ENCODE measurements around the gene PPP3R1. TPM values are rescaled to one million over a fixed set of nuclear protein-coding genes. Genes with fewer than 3 reads are reported as not detected.

PPP3R1 gene
- total and polyA plus RNA-seq, 9 of the 15 experiments (the other 6 are each of a cell fraction or from before 2014, with no cell fraction given): 3.7 to 70.0 (median 24.8) TPM

GRCh38 chr2:68172521-68172920 lies 79.8 kb downstream of the PPP3R1 start:
- CTCF ChIA-PET (ENCODE audit: low intra/inter-chr PET ratio): no interaction called here
- Histone ChIP-seq H3K79me2 (ENCODE audit: control insufficient read depth, insufficient read depth, low read length) (peaks cover 17% of the 10 kb centered on the region; the same call in 1 of the 3 replicates), H3K4me2 (ENCODE audit: insufficient read depth, low read length) (no peak overlapping the region), H3K36me3 (ENCODE audit: control insufficient read depth, insufficient read depth, low read length) (peaks cover 93% of the 10 kb centered on the region), H4K20me1 (replicated peaks; ENCODE audit: control insufficient read depth, insufficient read depth, low read length) (no peaks in the 10 kb centered on the region), H3K27me3 (ENCODE audit: control insufficient read depth in 2 of 2, insufficient read depth in 2 of 2, low read length in 2 of 2) (no peaks in the 10 kb centered on the region), H3K9me3 (replicated peaks; ENCODE audit: control insufficient read depth, insufficient read depth, low read depth, low read length) (no peaks in the 10 kb centered on the region), H3K9ac (ENCODE audit: insufficient read depth in 1 of 2, low read depth in 2 of 2, low read length in 2 of 2) (no peak overlapping the region), H3K27ac (ENCODE audit: extremely low read depth, low read depth, low read length) (no peak overlapping the region), H3K4me1 (replicated peaks in 1 of 2; ENCODE audit: control insufficient read depth in 2 of 2, insufficient read depth in 2 of 2, low read length in 2 of 2) (no peaks in the 10 kb centered on the region), H3K9me1 (ENCODE audit: control insufficient read depth, insufficient read depth, low read length) (no peaks in the 10 kb centered on the region), H2AFZ (ENCODE audit: low read depth, low read length) (no peak overlapping the region), H3K4me3 (no peak overlapping the region)
- in situ Hi-C loops (cut with MboI): no loop called here
- TF ChIP-seq U2AF2 (optimal IDR thresholded peaks at IDR 0.05; ENCODE audit: low read depth, low read length) (no peak), HLTF (IDR thresholded peaks at IDR 0.05) (no peak), ATF4 (CRISPR knock-in tag; IDR thresholded peaks at IDR 0.05) (no peak), ZNF212 (CRISPR knock-in tag; IDR thresholded peaks at IDR 0.05) (no peak), E2F3 (CRISPR knock-in tag; IDR thresholded peaks at IDR 0.05) (no peak), HNRNPLL (IDR thresholded peaks at IDR 0.05; ENCODE audit: low read depth, low read length, poor library complexity, severe bottlenecking) (no peak), DEAF1 (CRISPR knock-in tag; IDR thresholded peaks at IDR 0.05) (no peak), ZKSCAN1 (IDR thresholded peaks at IDR 0.05; ENCODE audit: low read depth, low read length) (no peak), ZZZ3 (IDR thresholded peaks at IDR 0.05) (no peak)
- 88% methylated on average over 2 of the region's 2 CpGs for WGBS (ENCODE audit: insufficient coverage, low coverage, missing lambda C conversion rate)
- BruUV-seq (replicated peaks): no TSS peak
- no peak for DNase-seq (ENCODE audit: extremely low read depth in 1 of 4, low spot score in 3 of 4)
- ATAC-seq: no peak
- no peak for FAIRE-seq
- POLR2A ChIA-PET: no interaction called here
- intact Hi-C loops (cut with micrococcal nuclease): no loop called here

Data from K562 (cell line).